ENCODE data around the gene FOXP1.

Gene FOXP1

DNA sequence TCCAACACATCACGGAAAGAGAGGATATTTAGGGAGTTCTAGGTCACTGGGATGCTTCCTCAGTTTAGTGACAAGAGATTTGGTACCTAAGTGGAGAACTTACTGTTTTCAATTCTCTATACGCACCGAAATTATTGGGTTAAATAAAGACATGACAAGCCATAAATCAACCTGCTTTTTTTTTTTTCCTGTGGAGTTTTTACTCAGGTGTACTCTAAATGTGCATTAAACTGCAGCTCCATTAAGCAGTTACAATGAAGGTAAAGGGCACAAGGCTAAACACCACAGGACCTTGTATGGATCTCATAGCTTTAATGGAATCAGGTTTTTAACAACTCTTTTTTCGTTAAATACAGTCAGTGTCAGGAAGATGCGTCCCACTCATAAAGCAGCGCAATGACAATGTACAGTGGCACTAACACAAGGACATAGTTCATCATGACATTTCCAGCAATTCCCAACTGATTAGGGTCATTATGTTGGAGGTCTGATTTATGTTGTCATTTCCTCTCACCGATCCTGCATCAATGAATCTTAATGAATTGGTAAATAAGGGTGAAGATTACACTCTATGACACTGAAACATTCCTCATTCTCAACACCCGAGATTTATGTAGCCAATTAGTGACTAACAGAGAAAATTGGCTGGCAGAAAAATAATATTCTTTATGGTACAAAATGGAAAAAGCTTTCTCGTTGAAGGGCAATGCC is 355.2 kb downstream of the FOXP1 start:
- Histone ChIP-seq H3K4me3 (ENCODE audit: low read depth in 1 of 2, low read length in 1 of 2) (no peak overlapping the region), H3K27ac (no peak overlapping the region), H3K4me1 (ENCODE audit: control insufficient read depth in 1 of 2, insufficient read depth in 1 of 2, low read depth in 1 of 2, low read length in 1 of 2) (peaks cover 13 to 22% of the 10 kb centered on the region in 2 experiments), H3K36me3 (no peaks in the 10 kb centered on the region), H3K9me3 (no peaks in the 10 kb centered on the region), H3K27me3 (no peaks in the 10 kb centered on the region)
- TF ChIP-seq, protein P1, sequence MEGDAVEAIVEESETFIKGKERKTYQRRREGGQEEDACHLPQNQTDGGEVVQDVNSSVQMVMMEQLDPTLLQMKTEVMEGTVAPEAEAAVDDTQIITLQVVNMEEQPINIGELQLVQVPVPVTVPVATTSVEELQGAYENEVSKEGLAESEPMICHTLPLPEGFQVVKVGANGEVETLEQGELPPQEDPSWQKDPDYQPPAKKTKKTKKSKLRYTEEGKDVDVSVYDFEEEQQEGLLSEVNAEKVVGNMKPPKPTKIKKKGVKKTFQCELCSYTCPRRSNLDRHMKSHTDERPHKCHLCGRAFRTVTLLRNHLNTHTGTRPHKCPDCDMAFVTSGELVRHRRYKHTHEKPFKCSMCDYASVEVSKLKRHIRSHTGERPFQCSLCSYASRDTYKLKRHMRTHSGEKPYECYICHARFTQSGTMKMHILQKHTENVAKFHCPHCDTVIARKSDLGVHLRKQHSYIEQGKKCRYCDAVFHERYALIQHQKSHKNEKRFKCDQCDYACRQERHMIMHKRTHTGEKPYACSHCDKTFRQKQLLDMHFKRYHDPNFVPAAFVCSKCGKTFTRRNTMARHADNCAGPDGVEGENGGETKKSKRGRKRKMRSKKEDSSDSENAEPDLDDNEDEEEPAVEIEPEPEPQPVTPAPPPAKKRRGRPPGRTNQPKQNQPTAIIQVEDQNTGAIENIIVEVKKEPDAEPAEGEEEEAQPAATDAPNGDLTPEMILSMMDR (IDR thresholded peaks at IDR 0.05): no peak

DNA sequence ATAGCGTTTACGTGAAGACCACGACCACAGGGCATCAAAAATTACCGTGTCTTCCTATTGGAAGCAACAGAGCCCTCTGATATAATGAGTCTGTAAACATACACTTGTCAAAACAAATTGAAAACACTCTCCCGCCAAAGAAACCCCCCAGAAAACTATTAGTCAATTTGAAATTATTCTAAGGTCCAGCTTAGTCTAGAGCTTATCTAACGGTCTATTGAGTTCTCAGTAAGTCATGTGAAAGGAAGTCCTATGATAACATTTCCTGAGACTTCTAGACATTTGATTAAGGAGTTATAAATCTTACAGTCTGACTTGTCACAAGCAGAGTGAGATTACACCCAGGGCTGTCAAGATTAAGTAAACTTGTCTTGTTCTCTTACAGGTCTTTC is 356.3 kb downstream of the FOXP1 start:
- Histone ChIP-seq H3K36me3 (no peaks in the 10 kb centered on the region), H3K27ac (no peak overlapping the region), H3K27me3 (no peaks in the 10 kb centered on the region), H3K4me1 (ENCODE audit: control insufficient read depth in 1 of 2, insufficient read depth in 1 of 2, low read depth in 1 of 2, low read length in 1 of 2) (peaks cover 13 to 22% of the 10 kb centered on the region in 2 experiments), H3K9me3 (no peaks in the 10 kb centered on the region), H3K4me3 (ENCODE audit: low read depth in 1 of 2, low read length in 1 of 2) (no peak overlapping the region)
- TF ChIP-seq, protein P1 (IDR thresholded peaks at IDR 0.05): no peak

DNA sequence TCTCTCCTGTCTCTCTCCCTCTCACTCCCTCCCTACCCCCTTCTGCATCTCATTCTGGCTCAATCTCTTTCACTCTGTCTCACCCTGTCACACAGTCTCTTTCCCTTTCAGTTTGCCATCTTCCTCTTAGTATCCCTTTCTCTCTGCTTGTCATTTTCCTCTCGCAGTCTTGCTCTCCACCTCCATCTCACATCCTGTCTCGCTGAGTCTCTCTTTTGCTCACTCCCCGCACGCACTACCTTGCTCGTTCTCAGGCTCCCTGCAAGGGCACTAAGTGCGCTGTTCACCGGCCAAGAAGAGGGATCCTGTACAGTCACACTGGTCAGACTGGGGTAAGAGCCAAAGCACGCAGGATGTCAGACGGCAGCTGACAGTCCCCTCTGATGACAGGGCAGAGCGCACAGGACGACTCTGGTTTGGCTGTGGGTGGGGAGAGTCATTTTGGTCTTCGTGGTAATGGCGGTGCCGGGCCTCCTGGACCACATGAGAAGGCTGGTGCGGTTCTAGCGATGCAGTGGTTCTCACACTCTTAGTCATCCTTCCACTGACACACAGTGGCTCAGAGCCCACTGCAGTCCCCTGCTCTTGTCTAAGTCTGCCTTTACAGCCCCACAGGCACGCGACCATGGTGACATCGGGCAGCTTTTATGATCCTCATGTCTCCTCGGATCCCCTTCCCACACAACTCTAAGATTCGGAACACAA is 356.8 kb downstream of the FOXP1 start:
- no peaks in the 10 kb centered on the region for H3K36me3 ChIP-seq
- H3K27me3 ChIP-seq: no peaks in the 10 kb centered on the region
- H3K9me3 ChIP-seq: no peaks in the 10 kb centered on the region
- TF ChIP-seq, protein P1 (IDR thresholded peaks at IDR 0.05): no peak
- H3K4me1 ChIP-seq (ENCODE audit: control insufficient read depth in 1 of 2, insufficient read depth in 1 of 2, low read depth in 1 of 2, low read length in 1 of 2): peaks cover 13 to 22% of the 10 kb centered on the region in 2 experiments
- H3K27ac ChIP-seq: peak overlapping the region; percentile 41
- H3K4me3 ChIP-seq (ENCODE audit: low read depth in 1 of 2, low read length in 1 of 2): no peak overlapping the region

DNA sequence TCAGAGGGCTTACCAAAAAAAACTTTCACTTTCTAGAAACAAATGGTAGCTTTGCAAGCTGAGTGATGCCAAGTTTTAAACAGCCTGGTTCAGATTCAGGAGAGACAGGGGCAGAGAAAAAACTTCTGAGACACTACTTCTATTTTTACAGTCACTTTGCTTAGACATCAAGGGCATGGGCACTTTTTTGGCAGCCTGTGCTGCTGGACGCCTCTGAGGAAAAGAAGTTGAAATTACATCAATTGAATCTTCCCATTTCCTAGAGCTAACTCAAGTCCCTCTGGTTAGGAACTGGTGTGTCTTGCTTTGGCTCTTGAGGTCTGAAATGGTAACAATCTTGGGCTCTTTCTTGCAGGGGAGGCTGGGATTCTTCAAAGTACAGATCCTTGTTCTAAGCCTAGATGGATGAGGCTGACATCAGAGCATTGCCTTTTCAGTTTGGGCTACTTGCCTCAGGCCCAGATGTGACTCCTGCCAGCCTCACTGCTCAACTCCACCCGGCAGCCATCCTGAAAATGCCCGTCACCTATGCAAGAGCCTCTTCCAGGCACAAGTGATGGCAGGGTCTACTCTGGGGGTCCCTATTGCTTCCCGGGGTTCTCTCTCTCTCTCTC is 357.5 kb downstream of the FOXP1 start:
- H3K27ac ChIP-seq: peak overlapping the region; percentile 35
- H3K9me3 ChIP-seq: no peaks in the 10 kb centered on the region
- no peak overlapping the region for H3K4me3 ChIP-seq (ENCODE audit: low read depth in 1 of 2, low read length in 1 of 2)
- H3K27me3 ChIP-seq: no peaks in the 10 kb centered on the region
- peaks cover 13 to 19% of the 10 kb centered on the region in 2 experiments for H3K4me1 ChIP-seq (ENCODE audit: control insufficient read depth in 1 of 2, insufficient read depth in 1 of 2, low read depth in 1 of 2, low read length in 1 of 2)
- TF ChIP-seq, protein P1 (IDR thresholded peaks at IDR 0.05): no peak
- H3K36me3 ChIP-seq: no peaks in the 10 kb centered on the region

DNA sequence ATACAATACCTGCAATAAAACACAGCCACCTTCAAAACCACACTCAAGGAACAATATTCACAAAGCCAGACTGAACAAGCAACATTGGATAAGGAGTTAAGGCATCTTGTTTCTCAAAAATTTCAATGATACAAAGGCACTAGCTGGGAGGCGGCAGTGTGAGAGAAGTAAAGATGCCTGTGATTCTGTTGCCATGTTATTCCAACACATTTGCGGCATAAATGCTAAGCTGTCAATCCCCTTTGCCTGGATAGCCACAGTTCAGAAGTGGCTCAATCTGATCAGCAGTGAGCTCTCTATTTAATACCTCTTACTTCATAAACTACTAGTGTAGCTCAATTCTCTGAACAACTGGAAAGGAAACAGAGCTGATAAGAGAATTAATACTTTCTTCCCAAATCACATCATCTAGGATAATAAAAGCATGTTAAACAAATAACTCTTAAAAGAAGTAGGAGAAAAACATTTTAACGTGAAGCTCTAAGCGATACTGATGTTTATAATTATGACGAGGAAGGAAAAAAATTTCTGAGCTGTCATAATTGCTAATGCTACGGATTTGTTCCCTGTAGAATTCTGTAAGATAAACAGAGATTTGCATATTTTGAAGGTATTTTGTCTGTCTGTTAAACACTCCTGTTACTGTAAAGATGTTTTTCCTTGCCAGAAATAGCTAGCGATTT is 358.4 kb downstream of the FOXP1 start:
- Histone ChIP-seq H3K4me3 (ENCODE audit: low read depth in 1 of 2, low read length in 1 of 2) (no peak overlapping the region), H3K4me1 (ENCODE audit: control insufficient read depth in 1 of 2, insufficient read depth in 1 of 2, low read depth in 1 of 2, low read length in 1 of 2) (peaks cover 13 to 15% of the 10 kb centered on the region in 2 experiments), H3K36me3 (no peaks in the 10 kb centered on the region), H3K27ac (no peak overlapping the region), H3K9me3 (no peaks in the 10 kb centered on the region), H3K27me3 (no peaks in the 10 kb centered on the region)
- TF ChIP-seq, protein P1 (IDR thresholded peaks at IDR 0.05): no peak
